Measurements from ENCODE around the gene TTLL3.

Gene TTLL3

DNA sequence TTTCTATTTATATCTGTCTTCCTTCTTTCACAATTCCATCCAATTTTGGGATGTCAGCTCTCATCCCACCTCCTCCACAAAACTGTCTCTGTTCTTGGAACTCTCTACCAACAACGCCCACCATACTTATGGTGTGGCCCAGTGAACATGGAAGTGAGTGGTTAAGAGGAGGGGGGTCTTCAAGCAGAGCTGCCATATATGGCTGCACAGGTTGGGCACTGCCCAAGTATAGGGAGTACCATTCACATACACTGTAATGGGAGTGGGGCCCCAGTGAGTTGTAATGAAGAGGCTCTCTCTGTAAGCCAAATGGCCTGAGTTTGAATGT is 32.4 kb upstream of the TTLL3 start:
- Histone ChIP-seq H2AFZ (ENCODE audit: insufficient read depth, low read length, poor library complexity) (no peak overlapping the region), H3K79me2 (ENCODE audit: control insufficient read depth, insufficient read depth, low read length, poor library complexity) (no peaks in the 10 kb centered on the region), H3K18ac (ENCODE audit: low read length) (no peak overlapping the region), H2BK120ac (ENCODE audit: insufficient read depth, low read length, poor library complexity) (no peak overlapping the region), H3K23ac (ENCODE audit: low read length) (no peak overlapping the region), H4K8ac (ENCODE audit: low read depth, low read length) (no peak overlapping the region), H3K27ac (ENCODE audit: low read depth, low read length) (no peak overlapping the region), H3K36me3 (ENCODE audit: control insufficient read depth in 1 of 2, insufficient read depth in 2 of 2, low read length in 2 of 2) (peaks cover 15 to 25% of the 10 kb centered on the region in 2 experiments), H4K91ac (ENCODE audit: low read depth, low read length) (no peak overlapping the region), H3K9ac (ENCODE audit: low read length) (no peak overlapping the region), H3K9me3 (ENCODE audit: insufficient read depth, low read depth, low read length) (no peaks in the 10 kb centered on the region), H4K12ac (ENCODE audit: low read depth, low read length) (no peak overlapping the region), H2AK5ac (ENCODE audit: low read length) (no peak overlapping the region), H3K4me2 (ENCODE audit: low read length) (no peak overlapping the region), H2BK12ac (ENCODE audit: low read length) (no peak overlapping the region), H3K79me1 (ENCODE audit: low read length) (no peaks in the 10 kb centered on the region), H3K14ac (ENCODE audit: low read length) (no peak overlapping the region), H2BK5ac (ENCODE audit: low read depth, low read length, poor library complexity) (no peak overlapping the region), H3K27me3 (ENCODE audit: insufficient read depth, low read length) (no peaks in the 10 kb centered on the region), H3K4me1 (ENCODE audit: control insufficient read depth in 1 of 2, insufficient read depth in 2 of 2, low read length in 2 of 2) (no peaks in the 10 kb centered on the region), H3K4ac (ENCODE audit: low read depth, low read length) (no peak overlapping the region), H3K4me3 (ENCODE audit: low read depth, low read length) (no peak overlapping the region)
- no CpG with 5 or more reads among the region's 1 CpG for WGBS (ENCODE audit: extremely low coverage, insufficient coverage, insufficient read length)
- no peak for DNase-seq

DNA sequence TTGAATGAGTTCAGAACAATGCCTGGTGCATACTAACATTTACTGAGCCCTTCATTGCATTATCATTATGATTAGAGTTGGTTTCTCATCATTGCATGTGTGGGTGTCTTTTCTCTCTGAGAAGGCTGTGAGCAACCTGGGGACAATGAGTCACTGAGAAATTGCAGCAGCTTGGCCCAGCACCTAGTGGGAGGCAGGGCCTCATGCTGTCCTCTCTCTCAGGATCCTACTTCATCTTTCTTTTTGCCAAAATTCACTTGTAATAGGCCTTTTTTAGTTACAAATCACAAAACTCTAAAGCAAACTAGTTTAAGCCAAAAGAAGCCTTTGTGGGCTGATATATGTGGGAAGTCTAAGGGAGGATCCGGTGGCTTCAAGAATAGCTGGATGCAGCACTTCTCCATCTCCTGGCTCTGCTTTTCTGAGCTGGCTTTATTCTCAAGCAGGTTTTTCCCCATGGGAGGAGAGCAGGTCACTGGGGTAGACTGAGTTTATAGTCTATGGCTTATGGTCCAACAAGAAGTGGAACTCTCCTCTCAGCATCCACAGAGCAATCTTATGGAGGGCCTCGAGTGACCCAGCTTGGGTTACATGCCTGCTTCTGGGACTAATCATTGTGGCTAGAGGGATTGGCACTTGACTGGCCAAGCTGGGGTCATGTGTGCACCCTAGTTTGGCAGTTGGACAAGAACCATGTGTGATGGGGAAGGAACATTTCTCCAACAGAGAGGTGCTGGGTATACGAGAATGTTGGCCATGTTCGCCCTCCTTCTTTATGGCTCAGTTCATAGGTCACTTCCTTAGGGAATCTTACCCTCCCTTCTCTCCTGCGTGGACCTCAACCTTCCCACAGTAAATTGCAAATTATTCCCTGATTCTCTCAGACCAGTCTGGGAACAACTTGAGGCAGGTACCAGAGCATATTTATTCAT is 31.7 kb upstream of the TTLL3 start:
- H3K36me3 ChIP-seq (ENCODE audit: control insufficient read depth in 1 of 2, insufficient read depth in 2 of 2, low read length in 2 of 2): peaks cover 15 to 27% of the 10 kb centered on the region in 2 experiments
- H3K9ac ChIP-seq (ENCODE audit: low read length): no peak overlapping the region
- no peak overlapping the region for H2BK120ac ChIP-seq (ENCODE audit: insufficient read depth, low read length, poor library complexity)
- H3K4me2 ChIP-seq (ENCODE audit: low read length): no peak overlapping the region
- no peaks in the 10 kb centered on the region for H3K9me3 ChIP-seq (ENCODE audit: insufficient read depth, low read depth, low read length)
- H4K91ac ChIP-seq (ENCODE audit: low read depth, low read length): no peak overlapping the region
- H3K4ac ChIP-seq (ENCODE audit: low read depth, low read length): no peak overlapping the region
- H3K18ac ChIP-seq (ENCODE audit: low read length): no peak overlapping the region
- WGBS (ENCODE audit: extremely low coverage, insufficient coverage, insufficient read length): no CpG with 5 or more reads among the region's 5 CpGs
- no peak overlapping the region for H3K14ac ChIP-seq (ENCODE audit: low read length)
- no peak overlapping the region for H3K27ac ChIP-seq (ENCODE audit: low read depth, low read length)
- no peak overlapping the region for H3K23ac ChIP-seq (ENCODE audit: low read length)
- H2BK5ac ChIP-seq (ENCODE audit: low read depth, low read length, poor library complexity): no peak overlapping the region
- DNase-seq: no peak
- H3K79me1 ChIP-seq (ENCODE audit: low read length): no peaks in the 10 kb centered on the region
- no peaks in the 10 kb centered on the region for H3K79me2 ChIP-seq (ENCODE audit: control insufficient read depth, insufficient read depth, low read length, poor library complexity)
- H4K12ac ChIP-seq (ENCODE audit: low read depth, low read length): no peak overlapping the region
- H2BK12ac ChIP-seq (ENCODE audit: low read length): no peak overlapping the region
- H2AFZ ChIP-seq (ENCODE audit: insufficient read depth, low read length, poor library complexity): no peak overlapping the region
- no peak overlapping the region for H3K4me3 ChIP-seq (ENCODE audit: low read depth, low read length)
- H2AK5ac ChIP-seq (ENCODE audit: low read length): no peak overlapping the region
- H3K27me3 ChIP-seq (ENCODE audit: insufficient read depth, low read length): no peaks in the 10 kb centered on the region
- no peaks in the 10 kb centered on the region for H3K4me1 ChIP-seq (ENCODE audit: control insufficient read depth in 1 of 2, insufficient read depth in 2 of 2, low read length in 2 of 2)
- no peak overlapping the region for H4K8ac ChIP-seq (ENCODE audit: low read depth, low read length)

DNA sequence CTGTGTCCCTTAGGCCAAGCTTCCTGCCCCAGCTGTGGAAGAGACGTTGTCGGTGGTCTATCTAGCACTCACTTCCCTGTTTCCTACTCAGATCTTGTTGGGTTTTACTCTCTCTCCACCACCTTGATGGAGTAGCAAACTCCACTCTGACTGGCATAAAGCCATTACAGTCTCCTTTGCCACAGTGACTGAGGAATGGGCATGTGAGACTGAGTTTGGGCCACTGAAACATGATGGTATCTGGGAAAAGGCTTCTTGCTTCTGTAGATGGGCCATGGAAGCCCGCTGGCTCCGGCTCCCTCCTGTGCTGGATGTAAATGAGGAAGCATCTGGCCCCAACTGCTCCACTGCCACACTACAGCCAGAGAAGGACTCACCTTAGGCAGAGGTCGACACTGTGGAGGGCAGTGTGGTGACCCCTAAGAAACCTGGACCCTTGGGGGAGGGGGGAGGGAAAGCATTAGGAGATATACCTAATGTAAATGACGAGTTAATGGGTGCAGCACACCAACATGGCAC is 30.9 kb upstream of the TTLL3 start:
- Histone ChIP-seq H2AK5ac (ENCODE audit: low read length) (no peak overlapping the region), H4K8ac (ENCODE audit: low read depth, low read length) (no peak overlapping the region), H3K18ac (ENCODE audit: low read length) (no peak overlapping the region), H3K14ac (ENCODE audit: low read length) (no peak overlapping the region), H4K91ac (ENCODE audit: low read depth, low read length) (no peak overlapping the region), H3K4me1 (ENCODE audit: control insufficient read depth in 1 of 2, insufficient read depth in 2 of 2, low read length in 2 of 2) (no peaks in the 10 kb centered on the region), H4K12ac (ENCODE audit: low read depth, low read length) (no peak overlapping the region), H2BK120ac (ENCODE audit: insufficient read depth, low read length, poor library complexity) (no peak overlapping the region), H2BK5ac (ENCODE audit: low read depth, low read length, poor library complexity) (no peak overlapping the region), H3K23ac (ENCODE audit: low read length) (no peak overlapping the region), H2AFZ (ENCODE audit: insufficient read depth, low read length, poor library complexity) (no peak overlapping the region), H3K9ac (ENCODE audit: low read length) (no peak overlapping the region), H2BK12ac (ENCODE audit: low read length) (no peak overlapping the region), H3K9me3 (ENCODE audit: insufficient read depth, low read depth, low read length) (no peaks in the 10 kb centered on the region), H3K36me3 (ENCODE audit: control insufficient read depth in 1 of 2, insufficient read depth in 2 of 2, low read length in 2 of 2) (peaks cover 21 to 33% of the 10 kb centered on the region in 2 experiments), H3K27ac (ENCODE audit: low read depth, low read length) (no peak overlapping the region), H3K79me1 (ENCODE audit: low read length) (no peaks in the 10 kb centered on the region), H3K4ac (ENCODE audit: low read depth, low read length) (no peak overlapping the region), H3K27me3 (ENCODE audit: insufficient read depth, low read length) (no peaks in the 10 kb centered on the region), H3K4me2 (ENCODE audit: low read length) (no peak overlapping the region), H3K4me3 (ENCODE audit: low read depth, low read length) (no peak overlapping the region), H3K79me2 (ENCODE audit: control insufficient read depth, insufficient read depth, low read length, poor library complexity) (no peaks in the 10 kb centered on the region)
- no CpG with 5 or more reads among the region's 6 CpGs for WGBS (ENCODE audit: extremely low coverage, insufficient coverage, insufficient read length)
- no peak for DNase-seq

DNA sequence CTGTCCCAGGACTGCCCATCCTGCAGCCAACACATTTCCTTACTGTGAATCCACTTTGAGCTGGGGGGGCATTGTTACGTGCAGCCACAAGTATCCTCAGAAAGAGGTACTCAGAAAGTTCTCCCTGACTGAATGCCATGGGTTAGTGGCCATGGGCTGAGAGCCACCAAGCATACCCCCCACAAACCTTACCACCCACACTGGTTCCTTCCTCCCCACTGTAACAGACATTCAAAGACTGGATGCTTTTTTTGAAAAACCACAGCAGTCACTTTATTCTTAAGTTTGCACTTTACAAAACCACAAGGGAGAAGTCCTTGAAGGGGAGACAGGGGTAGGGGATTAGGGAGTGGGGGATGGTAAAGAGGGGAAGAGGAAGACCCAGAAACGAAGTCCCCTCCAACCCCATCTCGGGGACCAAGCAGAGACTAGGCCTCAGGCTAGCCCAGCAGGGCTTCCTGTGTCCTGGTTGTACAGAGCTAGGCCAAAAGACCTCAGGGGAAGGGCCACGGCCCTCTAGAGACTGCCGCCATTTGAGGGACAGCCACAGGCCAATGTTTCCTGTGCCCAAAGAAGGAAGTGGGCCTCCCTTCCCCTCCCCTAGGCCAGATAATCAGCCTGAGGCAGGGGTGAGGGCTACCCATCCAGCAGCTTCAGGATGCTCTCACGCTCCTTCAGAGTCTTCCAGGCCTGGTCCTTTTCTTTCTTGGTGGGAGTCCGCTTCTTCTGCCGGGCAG is 30.2 kb upstream of the TTLL3 start:
- Histone ChIP-seq H3K4me3 (ENCODE audit: low read depth, low read length) (no peak overlapping the region), H2AFZ (ENCODE audit: insufficient read depth, low read length, poor library complexity) (no peak overlapping the region), H3K4me2 (ENCODE audit: low read length) (no peak overlapping the region), H3K23ac (ENCODE audit: low read length) (no peak overlapping the region), H3K4me1 (ENCODE audit: control insufficient read depth in 1 of 2, insufficient read depth in 2 of 2, low read length in 2 of 2) (no peaks in the 10 kb centered on the region), H3K9me3 (ENCODE audit: insufficient read depth, low read depth, low read length) (no peaks in the 10 kb centered on the region), H3K14ac (ENCODE audit: low read length) (no peak overlapping the region), H3K79me2 (ENCODE audit: control insufficient read depth, insufficient read depth, low read length, poor library complexity) (no peaks in the 10 kb centered on the region), H3K27ac (ENCODE audit: low read depth, low read length) (no peak overlapping the region), H3K27me3 (ENCODE audit: insufficient read depth, low read length) (no peaks in the 10 kb centered on the region), H4K8ac (ENCODE audit: low read depth, low read length) (no peak overlapping the region), H4K12ac (ENCODE audit: low read depth, low read length) (no peak overlapping the region), H2AK5ac (ENCODE audit: low read length) (no peak overlapping the region), H3K36me3 (ENCODE audit: control insufficient read depth in 1 of 2, insufficient read depth in 2 of 2, low read length in 2 of 2) (peaks cover 25 to 35% of the 10 kb centered on the region in 2 experiments), H3K79me1 (ENCODE audit: low read length) (no peaks in the 10 kb centered on the region), H3K4ac (ENCODE audit: low read depth, low read length) (no peak overlapping the region), H2BK5ac (ENCODE audit: low read depth, low read length, poor library complexity) (no peak overlapping the region), H3K18ac (ENCODE audit: low read length) (no peak overlapping the region), H2BK12ac (ENCODE audit: low read length) (no peak overlapping the region), H2BK120ac (ENCODE audit: insufficient read depth, low read length, poor library complexity) (no peak overlapping the region), H3K9ac (ENCODE audit: low read length) (no peak overlapping the region), H4K91ac (ENCODE audit: low read depth, low read length) (no peak overlapping the region)
- WGBS (ENCODE audit: extremely low coverage, insufficient coverage, insufficient read length): no CpG with 5 or more reads among the region's 8 CpGs
- no peak for DNase-seq

Data from trophoblast cell (in vitro differentiated cells and primary cell).